Mesenchymal stem cell (in vitro differentiated cells and primary cell): ENCODE results near the gene HSF2BP.
"Not testable (repeated sequence)": the region's sequence is repeated elsewhere in the genome, so short reads cannot be mapped to it uniquely, and the experiment has no call there.

Experiments used
- DNase-seq: peaks from one replicate; pipeline ENCODE4 v3.0.0-alpha.2; 2013
- H2AFZ ChIP-seq: one replicate; pipeline ENCODE4 v1.6.1; 2013; ENCODE audit warnings: low read depth, mild to moderate bottlenecking, control low read depth, inconsistent platforms, low read length, moderate library complexity
- H2AK5ac ChIP-seq: 2 replicates; pipeline ENCODE4 v1.6.1; 2013; ENCODE audit warnings: low read length, moderate library complexity, mild to moderate bottlenecking, inconsistent platforms; ENCODE audit not compliant: severe bottlenecking
- H2BK120ac ChIP-seq: one replicate; pipeline ENCODE4 v1.6.1; 2013; ENCODE audit warnings: low read depth, mild to moderate bottlenecking, inconsistent platforms, low read length, moderate library complexity
- H2BK12ac ChIP-seq, 2 experiments: one replicate each; pipeline ENCODE4 v1.6.1; 2013; ENCODE audit warnings: inconsistent platforms in 2 of 2, low read length in 2 of 2, mild to moderate bottlenecking in 2 of 2, moderate library complexity in 2 of 2, control low read depth in 1 of 2
- H2BK15ac ChIP-seq: one replicate; pipeline ENCODE4 v1.6.1; 2013; ENCODE audit warnings: mild to moderate bottlenecking, low read depth, inconsistent platforms; ENCODE audit not compliant: poor library complexity, severe bottlenecking
- H2BK5ac ChIP-seq: 2 replicates; pipeline ENCODE4 v1.6.1; 2013; ENCODE audit warnings: low read depth, mild to moderate bottlenecking, low read length, control low read depth, inconsistent platforms; ENCODE audit not compliant: poor library complexity, severe bottlenecking
- H3K14ac ChIP-seq, 2 experiments: one replicate each; pipeline ENCODE4 v1.6.1; 2013; ENCODE audit warnings: inconsistent platforms in 2 of 2, low read length in 2 of 2, control low read depth in 1 of 2, mild to moderate bottlenecking in 1 of 2, moderate library complexity in 1 of 2
- H3K18ac ChIP-seq, 2 experiments: one replicate each; pipeline ENCODE4 v1.6.1; 2013; ENCODE audit warnings: inconsistent platforms in 2 of 2, low read length in 2 of 2, control low read depth in 1 of 2, low read depth in 1 of 2, mild to moderate bottlenecking in 1 of 2
- H3K23ac ChIP-seq, 2 experiments: one replicate each; pipeline ENCODE4 v1.6.1; 2013; ENCODE audit warnings: inconsistent platforms in 2 of 2, low read length in 2 of 2, mild to moderate bottlenecking in 2 of 2, moderate library complexity in 2 of 2, control low read depth in 1 of 2
- H3K27ac ChIP-seq: 2 replicates; pipeline ENCODE4 v1.5.1; 2013; ENCODE audit warnings: mild to moderate bottlenecking, moderate library complexity, low read length, control low read depth, inconsistent platforms; ENCODE audit not compliant: poor library complexity, severe bottlenecking
- H3K27me3 ChIP-seq, 2 experiments: 2 replicates each; pipeline versions ENCODE4 v1.6.1 to v1.7.0; 2013; ENCODE audit warnings: low read length in 2 of 2, mild to moderate bottlenecking in 2 of 2, moderate library complexity in 2 of 2, control low read depth in 1 of 2, inconsistent platforms in 1 of 2; ENCODE audit not compliant: control insufficient read depth in 1 of 2, insufficient read depth in 1 of 2
- H3K36me3 ChIP-seq, 2 experiments: 2 replicates each; pipeline versions ENCODE4 v1.6.1 to v1.7.0; 2013; ENCODE audit warnings: low read length in 2 of 2, control low read depth in 1 of 2, inconsistent platforms in 1 of 2, low read depth in 1 of 2, mild to moderate bottlenecking in 1 of 2; ENCODE audit not compliant: insufficient read depth in 2 of 2, control insufficient read depth in 1 of 2
- H3K4ac ChIP-seq, 2 experiments: one replicate each; pipeline ENCODE4 v1.6.1; 2013; ENCODE audit warnings: inconsistent platforms in 2 of 2, low read length in 2 of 2, mild to moderate bottlenecking in 2 of 2, moderate library complexity in 2 of 2, control low read depth in 1 of 2, low read depth in 1 of 2
- H3K4me1 ChIP-seq: 2 replicates; pipeline ENCODE4 v1.6.1; 2013; ENCODE audit warnings: low read depth, low read length, control low read depth; ENCODE audit not compliant: control insufficient read depth, insufficient read depth
- H3K4me2 ChIP-seq: 2 replicates; pipeline ENCODE4 v1.6.1; 2013; ENCODE audit warnings: low read length, mild to moderate bottlenecking, inconsistent platforms; ENCODE audit not compliant: poor library complexity, severe bottlenecking
- H3K4me3 ChIP-seq, 2 experiments: 2 replicates each; pipeline versions ENCODE4 v1.5.1 to v1.7.0; 2013; ENCODE audit warnings: low read length in 2 of 2, mild to moderate bottlenecking in 2 of 2, control low read depth in 1 of 2, low read depth in 1 of 2; ENCODE audit not compliant: insufficient read depth in 1 of 2
- H3K79me1 ChIP-seq: replicated peaks from 2 replicates; pipeline ENCODE4 v1.6.1; 2013; ENCODE audit warnings: mild to moderate bottlenecking, control low read depth, low read length, inconsistent platforms; ENCODE audit not compliant: poor library complexity, severe bottlenecking
- H3K9ac ChIP-seq: 2 replicates; pipeline ENCODE4 v1.7.0; 2013; ENCODE audit warnings: mild to moderate bottlenecking, low read length, moderate library complexity
- H3K9me3 ChIP-seq: 2 replicates; pipeline ENCODE4 v1.7.0; 2013; ENCODE audit warnings: mild to moderate bottlenecking, low read length; ENCODE audit not compliant: control insufficient read depth
- H4K8ac ChIP-seq: one replicate; pipeline ENCODE4 v1.6.1; 2013; ENCODE audit warnings: inconsistent platforms, mild to moderate bottlenecking, low read length, moderate library complexity
- H4K91ac ChIP-seq: one replicate; pipeline ENCODE4 v1.6.1; 2013; ENCODE audit warnings: mild to moderate bottlenecking, low read length, inconsistent platforms
- WGBS: methylation state at CpG from one replicate; pipeline ENCODE4 v1.1.7; 2013; ENCODE audit warnings: mixed read lengths; 5-methylcytosine and 5-hydroxymethylcytosine counted together

HSF2BP gene

DNA sequence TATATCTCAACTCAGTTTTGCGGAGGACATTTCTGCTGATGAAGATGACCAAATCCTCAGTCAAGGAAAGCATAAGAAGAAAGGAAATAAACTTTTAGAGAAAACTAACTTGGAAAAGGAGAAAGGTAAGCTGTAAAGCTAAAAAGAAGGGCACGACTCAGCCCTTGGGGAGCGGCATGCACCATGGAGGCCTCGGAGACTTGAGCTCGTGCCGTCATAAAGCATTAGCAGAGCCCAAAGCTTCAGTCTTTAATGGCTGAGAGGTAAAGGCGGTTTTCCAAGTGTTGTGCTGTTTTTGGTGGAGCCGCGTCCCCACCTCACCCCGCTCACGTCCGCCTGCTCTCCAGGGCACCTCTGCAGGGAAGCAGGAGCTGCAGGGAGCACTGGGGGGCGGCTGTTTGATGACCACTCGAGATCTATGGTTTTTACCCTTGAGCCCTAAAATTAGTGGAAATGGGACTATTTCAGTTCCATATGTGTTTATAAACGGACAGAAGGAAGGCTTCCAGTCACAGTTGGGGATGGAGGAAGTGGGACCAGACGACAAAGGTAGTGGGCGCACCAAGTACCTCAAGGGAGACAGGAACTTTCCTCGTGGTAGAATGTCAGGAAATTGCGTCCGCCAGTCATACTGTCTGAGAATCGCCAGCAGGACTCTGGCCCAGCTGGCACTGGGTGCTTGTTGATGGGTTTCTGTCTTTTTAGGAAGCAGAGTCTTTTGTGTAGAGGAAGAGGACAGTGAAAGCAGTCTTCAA is 27.7 kb upstream of the HSF2BP start:
- Histone ChIP-seq H3K27me3 (no peaks in the 10 kb centered on the region), H3K36me3 (peaks cover 82 to 90% of the 10 kb centered on the region in 2 experiments), H3K18ac (no peak overlapping the region), H2AK5ac (no peak overlapping the region), H3K4me1 (no peaks in the 10 kb centered on the region), H2BK12ac (no peak overlapping the region), H3K79me1 (peaks cover 18% of the 10 kb centered on the region), H2BK5ac (no peak overlapping the region), H3K4me3 (no peak overlapping the region), H3K4ac (no peak overlapping the region), H4K8ac (no peak overlapping the region), H2BK120ac (no peak overlapping the region), H3K9me3 (no peaks in the 10 kb centered on the region), H3K27ac (no peak overlapping the region), H3K14ac (no peak overlapping the region), H4K91ac (no peak overlapping the region), H2AFZ (no peak overlapping the region), H3K4me2 (no peak overlapping the region), H3K9ac (no peak overlapping the region), H3K23ac (no peak overlapping the region), H2BK15ac (no peak overlapping the region)
- DNase-seq: no peak
- WGBS: 96% methylated on average over 21 of the region's 21 CpGs

- Histone ChIP-seq H2AFZ (no peak overlapping the region), H2BK15ac (no peak overlapping the region), H3K27me3 (no peaks in the 10 kb centered on the region), H3K14ac (no peak overlapping the region), H2BK12ac (no peak overlapping the region), H2BK5ac (no peak overlapping the region), H3K18ac (no peak overlapping the region), H3K36me3 (peaks cover 60 to 76% of the 10 kb centered on the region in 2 experiments), H3K4ac (no peak overlapping the region), H3K9me3 (no peaks in the 10 kb centered on the region), H3K9ac (no peak overlapping the region), H2BK120ac (no peak overlapping the region), H3K23ac (no peak overlapping the region), H4K8ac (no peak overlapping the region), H3K4me3 (no peak overlapping the region), H3K79me1 (peaks cover 19% of the 10 kb centered on the region), H4K91ac (no peak overlapping the region), H3K4me2 (no peak overlapping the region), H2AK5ac (no peak overlapping the region), H3K27ac (no peak overlapping the region), H3K4me1 (no peaks in the 10 kb centered on the region)
- DNase-seq: no peak
- 92% methylated on average over 3 of the region's 3 CpGs for WGBS
Observed at GRCh38 chr21:43684424-43684823, 25.1 kb upstream of the HSF2BP start.

- Histone ChIP-seq H3K4me1 (no peaks in the 10 kb centered on the region), H4K91ac (no peak overlapping the region), H3K27me3 (no peaks in the 10 kb centered on the region), H3K18ac (no peak overlapping the region), H3K9me3 (no peaks in the 10 kb centered on the region), H2BK12ac (no peak overlapping the region), H3K4me3 (no peak overlapping the region), H2BK120ac (no peak overlapping the region), H3K9ac (no peak overlapping the region), H3K14ac (no peak overlapping the region), H2BK5ac (no peak overlapping the region), H2AFZ (no peak overlapping the region), H2AK5ac (no peak overlapping the region), H3K27ac (no peak overlapping the region), H2BK15ac (no peak overlapping the region), H3K79me1 (peaks cover 12% of the 10 kb centered on the region), H4K8ac (no peak overlapping the region), H3K4me2 (no peak overlapping the region), H3K4ac (no peak overlapping the region), H3K36me3 (peaks cover 39 to 69% of the 10 kb centered on the region in 2 experiments), H3K23ac (no peak overlapping the region)
- 95% methylated on average over 6 of the region's 6 CpGs for WGBS
- no peak for DNase-seq
Observed at GRCh38 chr21:43681650-43682049, 22.4 kb upstream of the HSF2BP start.

GRCh38 chr21:43680421-43680820 is 21.1 kb upstream of the HSF2BP start:
- not testable (repeated sequence) for H2BK120ac ChIP-seq, H3K9me3 ChIP-seq, H2BK5ac ChIP-seq, H3K4me3 ChIP-seq, H3K27ac ChIP-seq, H2AK5ac ChIP-seq, H3K27me3 ChIP-seq, H3K4me1 ChIP-seq, H2AFZ ChIP-seq, H4K8ac ChIP-seq, H3K4me2 ChIP-seq, H2BK15ac ChIP-seq, H3K4ac ChIP-seq, H4K91ac ChIP-seq, H3K9ac ChIP-seq, DNase-seq, H3K23ac ChIP-seq, H3K14ac ChIP-seq, H2BK12ac ChIP-seq, H3K18ac ChIP-seq
- WGBS: 91% methylated on average over 6 of the region's 6 CpGs
- Histone ChIP-seq H3K36me3 (peaks cover 36 to 65% of the 10 kb centered on the region in 2 experiments), H3K79me1 (peaks cover 18% of the 10 kb centered on the region)
